ENCODE measurements around the gene ZYG11A.
A peak's percentile ranks its signal among the peaks of the same experiment; 100 is the strongest.

ZYG11A gene

GRCh38 chr1:52928015-52928404 lies 85.5 kb downstream of the ZYG11A start:
- Histone ChIP-seq H3K4me1 (peaks cover 17% of the 10 kb centered on the region), H3K4me3 (peak overlapping the region; percentile 77), H3K9ac (peak overlapping the region; percentile 73), H3K27me3 (peaks cover 34% of the 10 kb centered on the region), H4K20me1 (no peaks in the 10 kb centered on the region), H3K27ac (no peak overlapping the region), H3K36me3 (no peaks in the 10 kb centered on the region), H3K4me2 (peak overlapping the region; percentile 96), H3K9me3 (no peaks in the 10 kb centered on the region)
- TF ChIP-seq Cebpa-rat (IDR thresholded peaks at IDR 0.05): no peak

- Histone ChIP-seq H3K27ac (no peak overlapping the region), H3K27me3 (peaks cover 34% of the 10 kb centered on the region), H3K4me3 (no peak overlapping the region), H3K4me1 (peaks cover 17% of the 10 kb centered on the region), H3K9ac (no peak overlapping the region), H4K20me1 (no peaks in the 10 kb centered on the region), H3K36me3 (no peaks in the 10 kb centered on the region), H3K9me3 (no peaks in the 10 kb centered on the region), H3K4me2 (no peak overlapping the region)
- no peak for TF ChIP-seq Cebpa-rat (IDR thresholded peaks at IDR 0.05)
Observed at GRCh38 chr1:52929019-52929418, 86.5 kb downstream of the ZYG11A start.

DNA sequence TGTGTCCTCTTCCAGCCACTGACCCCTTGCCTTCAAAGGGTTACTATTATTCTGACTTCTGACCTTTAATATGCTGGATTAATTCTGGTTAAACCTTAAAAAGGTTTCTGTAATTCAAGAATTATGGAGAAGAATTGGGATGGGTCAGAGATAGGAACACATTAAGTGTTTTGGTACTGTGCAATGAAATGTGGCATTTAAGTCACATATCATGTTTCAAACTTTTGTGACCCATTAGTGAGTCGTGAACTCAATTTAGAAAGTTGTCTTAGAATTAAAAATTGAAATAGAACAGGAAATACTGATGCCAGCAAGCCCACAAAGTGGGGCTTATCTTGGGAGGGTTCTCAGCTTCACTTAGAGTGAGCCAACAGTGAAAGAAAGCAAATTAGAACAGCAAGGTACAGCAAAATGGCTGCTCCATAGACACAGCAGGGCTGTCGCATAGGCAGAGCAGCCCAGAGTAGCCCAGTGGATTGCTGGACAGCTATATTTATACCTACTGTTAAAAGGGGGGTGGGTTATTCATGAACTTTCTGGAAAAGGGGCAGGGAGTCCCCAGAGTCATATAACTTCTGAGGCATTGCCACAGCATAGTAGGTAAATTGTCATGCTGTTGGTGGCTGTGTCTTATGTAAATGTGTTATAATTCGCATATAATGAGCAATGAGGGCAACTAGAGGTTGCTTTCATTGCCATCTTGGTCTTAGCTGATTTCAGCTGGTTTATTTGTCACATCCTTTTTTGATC lies 95.0 kb downstream of the ZYG11A start:
- H3K9me3 ChIP-seq: no peaks in the 10 kb centered on the region
- H3K4me1 ChIP-seq: no peaks in the 10 kb centered on the region
- H3K36me3 ChIP-seq: no peaks in the 10 kb centered on the region
- no peak for TF ChIP-seq Cebpa-rat (IDR thresholded peaks at IDR 0.05)
- no peak overlapping the region for H3K27ac ChIP-seq
- H3K4me3 ChIP-seq: no peak overlapping the region
- H3K9ac ChIP-seq: no peak overlapping the region
- no peaks in the 10 kb centered on the region for H3K27me3 ChIP-seq
- no peaks in the 10 kb centered on the region for H4K20me1 ChIP-seq
- no peak overlapping the region for H3K4me2 ChIP-seq

DNA sequence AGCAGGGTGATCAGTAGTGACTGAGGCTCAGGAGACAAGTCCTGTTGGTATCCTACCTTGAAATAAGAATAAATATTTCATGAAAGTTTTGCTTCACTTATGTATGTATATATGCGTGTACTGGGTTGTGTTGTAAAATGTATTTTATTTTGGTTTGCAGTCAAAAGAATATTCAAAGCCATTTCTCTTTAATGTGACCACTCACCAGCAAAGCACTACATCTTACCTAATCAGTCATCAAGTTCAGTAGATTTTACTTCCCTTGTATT lies 95.6 kb downstream of the ZYG11A start:
- H3K27ac ChIP-seq: no peak overlapping the region
- no peak overlapping the region for H3K4me3 ChIP-seq
- H3K9ac ChIP-seq: no peak overlapping the region
- no peaks in the 10 kb centered on the region for H3K4me1 ChIP-seq
- no peaks in the 10 kb centered on the region for H3K9me3 ChIP-seq
- H3K36me3 ChIP-seq: no peaks in the 10 kb centered on the region
- H3K27me3 ChIP-seq: no peaks in the 10 kb centered on the region
- no peak for TF ChIP-seq Cebpa-rat (IDR thresholded peaks at IDR 0.05)
- no peaks in the 10 kb centered on the region for H4K20me1 ChIP-seq
- no peak overlapping the region for H3K4me2 ChIP-seq

DNA sequence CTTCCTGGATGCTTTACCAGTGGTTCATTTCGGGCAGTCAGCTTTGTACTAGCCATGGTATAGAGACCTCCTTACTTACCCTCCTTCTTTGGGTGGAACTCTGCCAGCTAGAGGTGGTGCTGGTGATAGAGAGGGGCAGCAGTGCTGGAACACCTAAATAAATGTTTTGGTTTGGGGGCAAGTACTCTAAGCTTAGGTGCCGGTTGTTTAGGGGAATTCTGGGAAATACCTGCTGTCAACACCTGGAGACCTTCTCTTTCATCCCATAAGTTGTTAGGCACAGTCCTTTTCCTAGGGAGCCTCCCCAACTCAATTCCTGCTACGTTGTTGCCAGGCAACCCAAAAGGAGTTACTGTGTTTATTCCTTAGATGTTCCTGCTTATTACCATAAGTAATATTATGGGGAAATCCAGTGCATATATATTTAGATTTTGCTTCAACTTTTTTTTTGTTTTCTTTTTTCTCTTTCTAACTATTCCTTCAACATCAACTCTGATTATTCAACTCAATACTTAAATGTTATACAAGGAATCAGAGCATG lies 101.4 kb downstream of the ZYG11A start:
- H3K4me2 ChIP-seq: no peak overlapping the region
- H3K4me3 ChIP-seq: no peak overlapping the region
- H3K9me3 ChIP-seq: no peaks in the 10 kb centered on the region
- H3K27me3 ChIP-seq: no peaks in the 10 kb centered on the region
- no peak overlapping the region for H3K27ac ChIP-seq
- H4K20me1 ChIP-seq: no peaks in the 10 kb centered on the region
- H3K36me3 ChIP-seq: no peaks in the 10 kb centered on the region
- H3K4me1 ChIP-seq: no peaks in the 10 kb centered on the region
- no peak overlapping the region for H3K9ac ChIP-seq
- TF ChIP-seq Cebpa-rat (IDR thresholded peaks at IDR 0.05): no peak

DNA sequence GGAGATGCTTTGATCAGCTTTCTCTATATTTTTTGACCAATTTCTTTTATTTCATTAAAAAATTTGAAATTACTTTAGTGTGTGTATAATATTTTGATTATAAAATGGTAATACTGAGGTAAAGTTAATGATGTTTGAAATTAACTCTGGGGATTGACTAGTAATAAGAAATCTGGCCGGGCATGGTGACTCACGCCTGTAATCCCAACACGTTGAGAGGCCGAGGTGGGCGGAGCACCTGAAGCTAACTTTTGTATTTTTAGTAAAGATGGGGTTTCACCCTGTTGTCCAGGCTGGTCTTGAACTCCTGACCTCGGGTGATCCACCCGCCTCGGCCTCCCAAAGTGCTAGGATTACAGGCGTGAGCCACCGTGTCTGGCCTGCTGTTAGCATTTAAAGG lies 102.0 kb downstream of the ZYG11A start:
- Histone ChIP-seq H3K4me2 (no peak overlapping the region), H3K4me1 (no peaks in the 10 kb centered on the region), H3K4me3 (no peak overlapping the region), H3K9ac (no peak overlapping the region), H3K27me3 (no peaks in the 10 kb centered on the region), H3K27ac (no peak overlapping the region), H3K9me3 (no peaks in the 10 kb centered on the region), H4K20me1 (no peaks in the 10 kb centered on the region), H3K36me3 (no peaks in the 10 kb centered on the region)
- TF ChIP-seq Cebpa-rat (IDR thresholded peaks at IDR 0.05): no peak
